ENCODE data around the gene PER2. TPM values are rescaled to one million over a fixed set of nuclear protein-coding genes. Genes with fewer than 3 reads are reported as not detected.
"Not testable (repeated sequence)": the region's sequence is repeated elsewhere in the genome, so short reads cannot be mapped to it uniquely, and the experiment has no call there.

PER2 gene
- total and polyA plus RNA-seq, 12 donors = 1.4 to 19.0 (median 7.1) TPM

DNA sequence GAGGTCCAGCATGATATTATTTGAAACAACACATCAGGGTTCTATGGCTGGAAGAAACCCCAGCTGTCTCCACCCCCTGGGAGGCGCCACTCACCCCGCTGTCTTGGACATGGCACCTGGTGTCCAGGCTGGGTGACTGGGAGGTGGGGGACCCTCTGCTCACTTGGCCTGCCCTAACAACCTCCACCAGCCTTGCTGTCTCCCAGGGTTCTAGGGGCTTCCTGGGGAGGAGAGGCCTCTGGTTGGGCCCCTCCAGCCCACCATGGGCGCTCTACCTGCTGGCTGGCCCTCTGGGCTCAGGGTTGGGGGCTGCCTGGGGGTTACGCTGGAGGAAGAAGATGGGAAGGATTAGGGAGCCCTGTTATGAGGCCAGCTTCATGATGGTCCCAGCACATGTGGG, 16.3 kb downstream of the PER2 start:
- DNase-seq (no peak), ATAC-seq (peak in 1 of 8 donors; percentile 18)
- TF ChIP-seq, protein P1, sequence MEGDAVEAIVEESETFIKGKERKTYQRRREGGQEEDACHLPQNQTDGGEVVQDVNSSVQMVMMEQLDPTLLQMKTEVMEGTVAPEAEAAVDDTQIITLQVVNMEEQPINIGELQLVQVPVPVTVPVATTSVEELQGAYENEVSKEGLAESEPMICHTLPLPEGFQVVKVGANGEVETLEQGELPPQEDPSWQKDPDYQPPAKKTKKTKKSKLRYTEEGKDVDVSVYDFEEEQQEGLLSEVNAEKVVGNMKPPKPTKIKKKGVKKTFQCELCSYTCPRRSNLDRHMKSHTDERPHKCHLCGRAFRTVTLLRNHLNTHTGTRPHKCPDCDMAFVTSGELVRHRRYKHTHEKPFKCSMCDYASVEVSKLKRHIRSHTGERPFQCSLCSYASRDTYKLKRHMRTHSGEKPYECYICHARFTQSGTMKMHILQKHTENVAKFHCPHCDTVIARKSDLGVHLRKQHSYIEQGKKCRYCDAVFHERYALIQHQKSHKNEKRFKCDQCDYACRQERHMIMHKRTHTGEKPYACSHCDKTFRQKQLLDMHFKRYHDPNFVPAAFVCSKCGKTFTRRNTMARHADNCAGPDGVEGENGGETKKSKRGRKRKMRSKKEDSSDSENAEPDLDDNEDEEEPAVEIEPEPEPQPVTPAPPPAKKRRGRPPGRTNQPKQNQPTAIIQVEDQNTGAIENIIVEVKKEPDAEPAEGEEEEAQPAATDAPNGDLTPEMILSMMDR (IDR thresholded peaks at IDR 0.05) = no peak
- Histone ChIP-seq H3K27ac (no peak overlapping the region), H3K36me3 (peaks cover 0 to 98% (median 81%) of the 10 kb centered on the region in 9 donors), H3K9me3 (no peaks in the 10 kb centered on the region), H3K27me3 (no peaks in the 10 kb centered on the region), H3K4me1 (no peaks in the 10 kb centered on the region), H3K4me3 (no peak overlapping the region)
- 99% methylated on average over 4 of the region's 4 CpGs for WGBS, 2 donors
- intact Hi-C loops (cut with DNase I) = no loop called here

DNA sequence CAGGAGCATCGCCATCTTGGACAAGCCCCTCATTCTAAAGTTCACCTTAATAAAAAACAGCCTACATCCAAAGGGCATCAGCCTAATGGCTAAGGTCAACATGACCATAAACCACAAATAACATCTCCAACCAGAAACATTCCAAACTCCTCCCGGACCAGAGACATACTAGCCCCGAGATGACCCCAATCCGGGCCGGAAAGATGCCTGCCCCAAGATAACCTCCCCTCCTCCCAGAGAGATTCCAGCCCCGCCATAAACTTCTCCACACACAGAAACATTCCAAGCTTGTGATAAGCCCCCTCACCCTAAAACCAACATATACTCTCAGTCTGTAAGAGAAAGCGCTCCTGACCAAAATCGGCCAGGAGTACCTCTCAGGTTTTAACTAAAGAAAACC, 16.7 kb downstream of the PER2 start:
- H3K27ac ChIP-seq; H3K4me1 ChIP-seq; H3K9me3 ChIP-seq; intact Hi-C loops (cut with DNase I); DNase-seq; ATAC-seq; H3K27me3 ChIP-seq; H3K4me3 ChIP-seq: not testable (repeated sequence)
- H3K36me3 ChIP-seq = peaks cover 0 to 98% (median 84%) of the 10 kb centered on the region in 9 donors
- WGBS, 2 donors = 69 to 75% methylated on average over 8 of the region's 8 CpGs

DNA sequence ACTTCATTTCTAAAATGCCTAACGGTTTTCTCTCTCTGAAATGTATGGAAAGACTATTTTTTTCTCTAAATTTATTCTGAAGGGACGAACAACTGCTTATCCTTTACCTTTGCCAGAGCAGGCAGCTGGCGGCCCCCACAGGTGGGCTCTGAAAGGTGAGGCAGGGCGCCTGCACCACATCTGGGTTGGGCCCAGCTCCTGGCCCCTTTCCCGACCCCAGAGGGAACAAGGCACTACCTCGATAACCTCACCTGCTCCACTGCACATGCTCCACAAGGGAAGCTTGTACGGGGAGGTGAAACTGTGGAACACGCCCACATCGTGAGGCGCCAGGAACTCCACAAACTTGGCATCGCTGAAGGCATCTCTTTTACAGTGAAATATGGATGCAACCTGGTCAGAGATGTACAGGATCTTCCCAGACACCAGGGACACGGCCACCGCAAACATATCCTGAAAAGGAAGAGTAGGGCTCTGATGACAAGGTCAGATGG, 17.3 kb downstream of the PER2 start:
- DNase-seq (no peak), ATAC-seq (no peak)
- Histone ChIP-seq H3K36me3 (peaks cover 0 to 97% (median 79%) of the 10 kb centered on the region in 9 donors), H3K4me3 (no peak overlapping the region), H3K27ac (no peak overlapping the region), H3K9me3 (no peaks in the 10 kb centered on the region), H3K4me1 (no peaks in the 10 kb centered on the region), H3K27me3 (no peaks in the 10 kb centered on the region)
- intact Hi-C loops (cut with DNase I) = no loop called here
- TF ChIP-seq, protein P1 (IDR thresholded peaks at IDR 0.05) = no peak
- WGBS, 2 donors = 87 to 91% methylated on average over 13 of the region's 13 CpGs

DNA sequence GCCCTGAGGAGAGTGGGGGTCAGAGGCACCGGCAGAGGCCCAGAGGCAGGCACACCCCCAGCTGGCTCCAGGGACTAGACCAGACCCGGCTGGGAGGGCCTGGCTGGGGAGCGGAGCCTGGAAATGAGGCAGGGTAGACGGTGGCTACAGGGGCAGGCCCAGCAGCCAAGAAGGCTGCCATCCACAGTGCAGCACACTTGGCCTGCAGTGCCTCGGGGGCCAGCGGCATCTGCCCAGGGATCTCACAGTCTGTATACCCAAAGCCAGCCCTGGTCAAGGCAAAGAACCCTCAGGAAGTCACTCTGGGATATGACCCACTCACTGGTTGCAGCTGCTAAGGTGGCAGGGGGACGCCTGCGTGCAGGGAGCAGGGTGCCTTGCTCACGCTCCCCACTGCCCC, 17.8 kb downstream of the PER2 start:
- DNase-seq (no peak), ATAC-seq (peak in 1 of 8 donors; percentile 26)
- Histone ChIP-seq H3K9me3 (no peaks in the 10 kb centered on the region), H3K4me3 (no peak overlapping the region), H3K27ac (no peak overlapping the region), H3K27me3 (no peaks in the 10 kb centered on the region), H3K36me3 (peaks cover 0 to 97% (median 76%) of the 10 kb centered on the region in 9 donors), H3K4me1 (no peaks in the 10 kb centered on the region)
- 87 to 94% methylated on average over 8 to 9 of the region's 9 CpGs for WGBS, 2 donors
- TF ChIP-seq, protein P1 (IDR thresholded peaks at IDR 0.05) = no peak
- intact Hi-C loops (cut with DNase I) = no loop called here

DNA sequence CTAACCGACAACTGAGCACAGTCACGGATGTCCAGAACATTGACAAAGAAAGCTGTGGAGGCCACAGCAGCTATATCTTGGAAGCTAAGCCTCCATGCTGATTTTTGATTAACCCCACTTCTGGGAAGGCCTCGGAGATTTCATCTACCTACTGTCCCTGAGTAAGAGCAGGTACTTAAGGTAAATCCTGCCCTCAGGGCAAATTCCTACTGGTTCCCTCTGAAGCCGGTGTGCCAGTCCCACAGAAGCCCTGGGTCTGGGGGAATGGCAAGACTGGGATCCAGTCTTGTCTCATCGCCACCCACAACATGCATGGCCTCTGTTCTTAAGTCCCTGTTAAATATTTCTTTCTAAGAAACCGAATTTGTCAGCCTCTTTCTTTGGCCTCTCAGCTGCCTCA, 18.7 kb downstream of the PER2 start:
- Histone ChIP-seq H3K9me3 (no peaks in the 10 kb centered on the region), H3K36me3 (peaks cover 0 to 97% (median 69%) of the 10 kb centered on the region in 9 donors), H3K4me1 (peaks cover 0 to 3% (median under 1%) of the 10 kb centered on the region in 9 donors), H3K4me3 (no peak overlapping the region), H3K27me3 (no peaks in the 10 kb centered on the region), H3K27ac (no peak overlapping the region)
- TF ChIP-seq, protein P1 (IDR thresholded peaks at IDR 0.05) = no peak
- intact Hi-C loops (cut with DNase I) = loop anchor here in 3 of 10 donors (10.0 kb wide), 2 partner anchors 105 to 415 kb away; partner anchors contain the start of gene RAMP1 (in 2 of the 3)
- 94 to 95% methylated on average over 6 of the region's 6 CpGs for WGBS, 2 donors
- no peak for DNase-seq
- no peak for ATAC-seq
